ENCODE results near the gene SACM1L.

- TF ChIP-seq CTCF (IDR thresholded peaks at IDR 0.05; ENCODE audit: low read depth, low read length, poor library complexity, severe bottlenecking) (no peak), EZH2phosphoT487 (IDR thresholded peaks at IDR 0.05; ENCODE audit: borderline replicate concordance, low read length) (no peak)
Measured at GRCh38 chr3:45781841-45782240, 92.6 kb downstream of the SACM1L start.

All from DOHH2 (cell line).